ENCODE measurements around the gene OFD1. TPM values are rescaled to one million over a fixed set of nuclear protein-coding genes. Genes with fewer than 3 reads are reported as not detected.
A peak's percentile ranks its signal among the peaks of the same experiment; 100 is the strongest.

Gene OFD1
- total and polyA plus RNA-seq, 8 donors = 19.1 to 79.1 (median 59.4) TPM

GRCh38 chrX:13778916-13779315, 44.4 kb downstream of the OFD1 start:
- H3K36me3 ChIP-seq = peaks cover 0 to 21% of the 10 kb centered on the region in 2 donors
- DNase-seq (peak in 1 of 4 donors; percentile 33), ATAC-seq (no peak)
- H3K27me3 ChIP-seq = peaks cover 0 to 5% of the 10 kb centered on the region in 2 donors
- no peaks in the 10 kb centered on the region for H3K9me3 ChIP-seq
- TF ChIP-seq CTCF (IDR thresholded peaks at IDR 0.05) = no peak
- intact Hi-C loops (cut with DNase I) = no loop called here
- H3K4me3 ChIP-seq = no peak overlapping the region
- H3K4me1 ChIP-seq = no peaks in the 10 kb centered on the region
- no peak overlapping the region for H3K27ac ChIP-seq

- Histone ChIP-seq H3K4me3 (no peak overlapping the region), H3K27ac (no peak overlapping the region), H3K36me3 (peaks cover 0 to 3% of the 10 kb centered on the region in 2 donors), H3K27me3 (peaks cover 0 to 5% of the 10 kb centered on the region in 2 donors), H3K4me1 (no peaks in the 10 kb centered on the region), H3K9me3 (no peaks in the 10 kb centered on the region)
- no peak for DNase-seq
- no peak for TF ChIP-seq CTCF (IDR thresholded peaks at IDR 0.05)
- intact Hi-C loops (cut with DNase I) = no loop called here
- no peak for ATAC-seq
These were observed 46.4 kb downstream of the OFD1 start for GRCh38 chrX:13780868-13781427.

GRCh38 chrX:13786048-13786447, 51.5 kb downstream of the OFD1 start:
- no peak for DNase-seq
- Histone ChIP-seq H3K4me3 (no peak overlapping the region), H3K27ac (no peak overlapping the region), H3K4me1 (no peaks in the 10 kb centered on the region), H3K27me3 (peaks cover 0 to 5% of the 10 kb centered on the region in 2 donors), H3K36me3 (no peaks in the 10 kb centered on the region), H3K9me3 (no peaks in the 10 kb centered on the region)
- no peak for TF ChIP-seq CTCF (IDR thresholded peaks at IDR 0.05)
- intact Hi-C loops (cut with DNase I) = no loop called here
- ATAC-seq = no peak

- DNase-seq (no peak), ATAC-seq (peak; percentile 80)
- Histone ChIP-seq H3K4me3 (no peak overlapping the region), H3K27me3 (no peaks in the 10 kb centered on the region), H3K36me3 (no peaks in the 10 kb centered on the region), H3K27ac (peak overlapping the region in 1 of 2 donors; percentile 33), H3K9me3 (no peaks in the 10 kb centered on the region), H3K4me1 (no peaks in the 10 kb centered on the region)
- intact Hi-C loops (cut with DNase I) = no loop called here
- TF ChIP-seq CTCF (IDR thresholded peaks at IDR 0.05) = no peak
These were observed 55.9 kb downstream of the OFD1 start for GRCh38 chrX:13790206-13791131.

- DNase-seq (no peak), ATAC-seq (no peak)
- Histone ChIP-seq H3K4me3 (no peak overlapping the region), H3K27me3 (no peaks in the 10 kb centered on the region), H3K27ac (peak overlapping the region in 1 of 2 donors; percentile 33), H3K36me3 (no peaks in the 10 kb centered on the region), H3K4me1 (no peaks in the 10 kb centered on the region), H3K9me3 (no peaks in the 10 kb centered on the region)
- intact Hi-C loops (cut with DNase I) = no loop called here
- no peak for TF ChIP-seq CTCF (IDR thresholded peaks at IDR 0.05)
These were observed 56.6 kb downstream of the OFD1 start for GRCh38 chrX:13791145-13791544.
